Measurements from ENCODE around the gene ITGB3. TPM values are rescaled to one million over a fixed set of nuclear protein-coding genes. Genes with fewer than 3 reads are reported as not detected.
"Not testable (repeated sequence)": the region's sequence is repeated elsewhere in the genome, so short reads cannot be mapped to it uniquely, and the experiment has no call there.

The ITGB3 gene
- total RNA-seq, 1 experiment from 2014 or later: not detected

DNA sequence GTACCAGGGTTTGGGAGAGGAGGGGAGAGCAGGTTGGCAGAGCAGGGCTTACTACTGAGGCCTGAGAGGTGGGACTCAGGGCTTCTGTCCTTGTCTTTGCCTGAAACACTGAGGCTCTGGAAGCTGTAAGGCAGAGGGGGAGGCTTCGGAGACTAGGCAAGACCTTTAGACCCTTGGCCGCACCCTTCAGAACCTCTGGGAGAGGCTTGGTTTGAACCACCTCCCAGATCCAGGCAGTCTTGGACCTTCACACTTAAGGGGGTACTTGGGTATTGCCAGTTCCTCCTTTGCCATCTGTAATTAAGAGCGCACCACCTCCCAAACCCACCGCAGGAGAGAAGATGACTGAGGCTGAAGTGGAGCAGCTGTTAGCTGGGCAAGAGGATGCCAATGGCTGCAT, 31.6 kb upstream of the ITGB3 start:
- no peak for DNase-seq (ENCODE audit: low spot score)

GRCh38 chr17:47223007-47223406, 30.6 kb upstream of the ITGB3 start:
- DNase-seq (ENCODE audit: low spot score): no peak

- DNase-seq (ENCODE audit: low spot score): no peak
Measured at GRCh38 chr17:47223460-47223859, 30.2 kb upstream of the ITGB3 start.

DNA sequence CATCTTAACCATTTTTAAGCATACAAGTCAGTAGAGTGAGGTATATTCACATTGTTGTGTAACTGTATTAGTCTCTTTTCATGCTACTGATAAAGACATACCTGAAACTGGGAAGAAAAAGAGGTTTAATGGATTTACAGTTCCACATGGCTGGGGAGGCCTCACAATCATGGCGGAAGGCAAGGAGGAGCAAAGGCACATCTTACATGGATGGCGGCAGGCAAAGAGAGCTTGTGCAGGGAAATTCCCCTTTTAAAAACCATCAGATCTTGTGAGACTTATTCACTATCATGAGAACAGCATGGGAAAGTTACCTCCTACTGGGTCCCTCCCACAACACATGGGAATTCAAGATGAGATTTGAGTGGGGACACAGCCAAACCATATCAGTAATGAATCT, 29.6 kb upstream of the ITGB3 start:
- DNase-seq (ENCODE audit: low spot score): not testable (repeated sequence)

DNA sequence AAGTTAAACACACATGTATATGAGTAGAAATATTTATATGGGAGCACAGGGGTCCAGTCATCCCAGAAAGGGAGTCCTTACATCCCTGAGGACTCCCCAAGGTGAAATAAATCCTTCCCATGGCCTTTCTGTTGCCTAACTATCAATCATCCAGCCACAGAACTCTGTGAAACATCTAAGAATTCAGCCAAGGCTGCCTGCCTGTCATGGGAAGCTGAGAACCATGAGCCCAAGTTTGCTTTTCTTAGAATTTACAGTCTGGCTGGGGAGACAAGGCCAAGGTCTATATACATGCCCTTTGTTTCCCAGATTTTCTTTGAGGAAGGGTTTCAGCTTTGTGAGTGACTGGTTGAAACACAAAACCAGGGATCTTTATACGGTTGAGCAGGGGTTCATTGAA, 28.7 kb upstream of the ITGB3 start:
- DNase-seq (ENCODE audit: low spot score): no peak

DNA sequence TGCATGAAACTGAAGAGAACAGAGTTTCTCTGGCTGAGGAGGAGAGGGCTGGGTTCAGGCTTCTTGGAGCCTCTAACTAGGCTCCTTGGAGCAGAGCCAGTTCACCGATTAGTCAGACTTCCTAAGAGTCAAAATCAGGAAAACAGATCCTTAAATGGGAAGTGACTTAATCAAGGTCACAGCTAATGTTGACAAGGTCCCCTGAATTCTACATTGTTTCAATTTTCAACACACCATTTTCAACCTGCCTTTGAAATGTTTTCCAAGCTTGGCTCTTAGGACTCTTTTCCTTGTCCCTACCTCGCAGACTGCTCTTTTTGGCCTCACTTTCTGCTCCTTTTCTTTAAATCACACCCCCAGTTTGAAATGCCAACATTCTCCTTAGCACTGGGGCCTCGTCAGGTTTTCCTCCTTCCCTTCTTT, 28.2 kb upstream of the ITGB3 start:
- no peak for DNase-seq (ENCODE audit: low spot score)

GRCh38 chr17:47225911-47226688, 27.5 kb upstream of the ITGB3 start:
- DNase-seq (ENCODE audit: low spot score): no peak

DNA sequence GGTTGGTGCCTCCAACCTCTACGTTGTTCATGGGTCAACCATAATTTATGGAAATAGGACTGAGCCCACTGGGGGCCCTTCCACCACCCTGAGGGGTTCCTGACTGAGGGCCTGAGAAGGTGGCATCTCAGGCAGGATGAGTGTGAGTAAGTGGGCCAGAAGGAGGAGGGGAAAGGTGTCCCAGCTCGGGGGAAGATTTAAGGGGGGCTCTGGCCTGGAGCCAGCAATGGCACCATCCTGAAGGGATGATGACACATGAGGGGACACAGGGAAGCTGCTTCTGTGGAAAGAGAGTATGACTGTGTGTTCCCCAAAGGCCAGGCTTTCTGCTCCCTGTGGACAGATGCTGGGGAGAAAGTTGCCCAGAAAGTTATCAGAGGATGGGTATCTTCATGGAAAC, 25.8 kb upstream of the ITGB3 start:
- no peak for DNase-seq (ENCODE audit: low spot score)

DNA sequence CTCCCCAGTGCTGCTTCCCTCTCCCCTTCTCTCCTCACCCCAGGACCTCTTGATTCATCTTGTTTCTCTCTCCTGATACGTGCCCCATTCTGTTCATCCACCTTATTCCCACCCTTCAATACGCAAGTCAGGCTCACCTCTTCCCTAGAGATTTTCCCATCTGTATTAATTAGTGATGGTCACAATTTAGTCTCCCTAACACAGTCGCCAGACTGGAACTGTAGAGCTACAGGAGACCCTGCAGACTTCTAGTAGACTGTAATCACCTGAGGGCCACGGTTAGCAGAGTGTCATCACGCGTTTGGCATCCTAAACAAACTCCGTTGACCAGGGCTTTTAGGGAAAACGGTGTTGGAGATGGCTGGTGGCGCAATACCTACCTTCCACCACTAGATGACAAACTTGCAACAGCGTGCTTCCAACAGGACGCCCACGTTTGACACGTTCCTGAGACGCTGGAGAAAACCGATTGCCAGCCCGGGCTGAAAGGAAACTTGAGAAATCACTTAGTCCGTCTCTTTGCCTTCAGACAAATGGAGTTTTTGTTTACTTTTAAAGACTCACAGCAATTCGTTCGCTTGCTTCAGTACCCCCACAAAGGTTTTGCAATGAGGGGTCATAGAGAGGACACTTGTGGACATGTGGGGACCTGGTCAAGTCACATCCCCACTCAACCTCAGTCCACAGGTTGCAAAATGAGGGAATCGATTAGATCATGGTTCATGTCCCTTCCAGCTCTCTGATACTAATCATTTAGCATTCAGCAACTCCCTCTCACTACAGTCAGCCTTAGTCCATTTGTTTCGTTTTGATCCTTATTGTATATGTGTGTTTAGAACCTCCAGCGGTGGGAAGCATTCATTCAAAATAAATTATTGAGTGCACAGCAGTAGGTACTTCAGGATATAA, 23.8 kb upstream of the ITGB3 start:
- peak; percentile 87 for DNase-seq (ENCODE audit: low spot score)

DNA sequence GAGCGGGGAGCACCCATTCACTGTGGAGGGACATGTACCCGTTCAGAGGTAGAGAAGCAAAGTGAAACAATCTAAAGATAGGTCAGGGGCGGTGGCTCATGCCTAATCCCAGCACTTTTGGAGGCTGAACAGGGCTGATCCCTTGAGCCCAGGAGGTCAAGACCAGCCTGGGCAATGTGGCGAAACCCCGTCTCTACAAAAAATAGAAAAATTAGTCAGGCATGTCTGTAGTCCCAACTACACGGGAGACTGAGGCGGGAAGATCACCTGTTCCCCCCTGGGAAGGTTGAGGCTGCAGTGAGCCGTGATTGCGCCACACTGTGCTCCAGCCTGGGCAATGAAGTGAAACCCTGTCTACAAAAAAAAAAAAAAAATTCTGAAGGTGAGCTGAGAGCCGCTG, 22.8 kb upstream of the ITGB3 start:
- DNase-seq (ENCODE audit: low spot score): no peak

GRCh38 chr17:47231334-47231733, 22.3 kb upstream of the ITGB3 start:
- DNase-seq (ENCODE audit: low spot score): no peak

- no peak for DNase-seq (ENCODE audit: low spot score)
Measured at GRCh38 chr17:47231866-47232265, 21.8 kb upstream of the ITGB3 start.

- no peak for DNase-seq (ENCODE audit: low spot score)
Measured at GRCh38 chr17:47232465-47232864, 21.2 kb upstream of the ITGB3 start.

DNA sequence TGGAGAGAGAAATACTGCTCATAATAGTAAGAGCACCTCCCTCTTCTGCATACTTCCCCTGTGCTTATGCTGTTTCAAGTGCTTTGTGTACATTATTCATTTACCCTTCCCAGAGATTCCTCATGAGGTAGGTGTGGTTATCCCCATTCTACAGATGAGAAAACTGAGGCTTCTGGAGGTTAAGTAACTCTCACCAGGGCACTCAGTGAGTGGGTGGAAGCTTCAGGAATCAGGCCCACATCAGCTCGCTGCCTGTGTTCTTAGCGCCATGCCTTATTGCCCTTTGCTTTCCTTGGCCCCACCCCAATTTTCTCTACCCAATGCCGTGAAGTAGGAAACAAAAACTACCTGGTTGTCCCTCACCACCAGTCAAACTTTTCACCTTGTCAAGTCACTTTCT, 18.1 kb upstream of the ITGB3 start:
- DNase-seq (ENCODE audit: low spot score): no peak

- DNase-seq (ENCODE audit: low spot score): no peak
Measured at GRCh38 chr17:47235923-47236322, 17.7 kb upstream of the ITGB3 start.

DNA sequence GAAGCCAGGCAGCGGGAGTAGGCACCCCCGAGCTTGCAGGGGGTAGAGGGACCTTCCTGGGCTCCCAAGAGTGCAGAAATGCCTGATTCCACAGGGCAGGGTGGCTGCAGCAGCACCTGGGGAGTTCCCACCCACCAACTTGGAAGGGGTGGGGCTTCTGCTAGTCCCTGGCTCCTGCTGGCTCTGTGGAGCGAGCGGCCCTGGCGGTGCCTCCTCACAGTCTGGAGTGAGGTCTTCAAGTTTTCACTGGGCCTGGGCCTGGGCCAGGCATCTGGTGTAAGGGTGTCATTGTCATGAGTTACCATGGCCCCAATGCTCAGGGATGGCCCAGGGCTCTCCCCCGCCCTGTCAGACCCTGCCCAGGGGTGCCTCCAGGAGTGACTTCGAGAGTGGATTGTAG, 15.8 kb upstream of the ITGB3 start:
- no peak for DNase-seq (ENCODE audit: low spot score)

DNA sequence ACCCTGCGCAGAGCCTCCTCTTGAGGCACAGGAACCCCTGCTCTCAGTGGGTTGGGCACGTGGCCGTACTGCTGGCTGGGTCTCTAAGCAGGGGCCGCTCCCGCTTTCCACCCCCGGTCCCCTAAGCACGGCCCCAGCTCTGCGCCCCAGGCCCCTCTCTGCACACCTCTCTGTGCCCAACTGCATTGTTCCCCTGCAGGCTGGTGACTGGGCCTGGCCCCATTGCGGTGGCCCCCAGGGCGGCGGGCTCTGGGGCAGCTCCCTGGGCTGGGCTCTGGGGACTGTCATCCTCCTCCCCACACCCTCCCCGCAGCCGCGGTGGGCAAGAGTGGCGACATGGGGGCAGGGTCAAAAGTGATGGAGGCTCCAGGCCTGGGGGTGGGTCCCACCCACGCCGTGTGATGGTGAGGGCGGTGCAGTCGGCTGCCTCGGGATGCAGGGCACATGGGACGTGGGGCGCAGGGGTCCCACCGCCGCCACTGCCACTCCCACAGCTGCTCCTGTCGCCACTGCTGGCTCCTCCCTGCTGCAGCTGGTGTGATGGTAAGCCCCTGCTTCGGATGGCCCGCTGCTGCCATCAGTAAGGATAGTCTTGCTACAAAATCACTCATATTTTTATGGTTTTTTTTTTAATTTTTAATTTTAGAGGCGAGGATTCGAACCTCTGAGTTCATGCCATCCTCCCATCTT, 15.2 kb upstream of the ITGB3 start:
- DNase-seq (ENCODE audit: low spot score): no peak

GRCh38 chr17:47239619-47239966, 14.0 kb upstream of the ITGB3 start:
- no peak for DNase-seq (ENCODE audit: low spot score)

- peak; percentile 47 for DNase-seq (ENCODE audit: low spot score)
Measured at GRCh38 chr17:47239967-47240651, 13.5 kb upstream of the ITGB3 start.

- DNase-seq (ENCODE audit: low spot score): no peak
Measured at GRCh38 chr17:47240806-47241205, 12.8 kb upstream of the ITGB3 start.

DNA sequence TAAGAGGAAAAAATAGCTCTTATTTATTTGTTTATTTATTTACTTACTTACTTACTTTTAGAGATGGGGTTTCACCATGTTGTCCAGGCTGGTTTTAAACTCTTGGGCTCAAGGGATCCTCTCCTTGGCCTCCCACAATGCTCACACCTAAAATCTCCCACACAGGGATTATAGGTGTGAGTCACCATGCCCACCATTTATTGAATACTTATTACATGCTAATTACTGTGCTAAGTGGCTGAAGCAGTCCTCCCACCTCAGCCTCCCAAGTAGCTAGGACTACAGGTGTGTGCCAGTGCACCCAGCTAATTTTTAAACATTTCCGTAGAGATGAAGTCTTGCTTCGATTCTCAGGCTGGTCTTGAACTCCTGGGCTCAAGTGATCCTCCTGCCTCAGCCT, 11.0 kb upstream of the ITGB3 start:
- no peak for DNase-seq (ENCODE audit: low spot score)

All from HT-29 (cell line).